Right lobe of liver (tissue), 4 donors: ENCODE measurements around the gene ZFPL1.

Source experiments
- CTCF ChIP-seq, 4 donors: fragments of 200-600 bp in 3 of 4; fragments of 450-650 bp in 1 of 4; IDR thresholded peaks; one replicate each; pipeline versions ENCODE4 v1.5.1 to v1.8.0; 2016 to 2022; ENCODE audit warnings: antibody characterized with exemption in 4 of 4, mild to moderate bottlenecking in 2 of 4
- POLR2A ChIP-seq: fragments of 450-650 bp; IDR thresholded peaks from one replicate; pipeline ENCODE4 v1.6.1; 2017; ENCODE audit warnings: antibody characterized with exemption, mild to moderate bottlenecking
- donor health status: DM: no; HTN: no; CAD: no.
- donor health status: DM: no; HTN: no; CAD: no.
- donor health status: DM: no; HTN: yes; CAD: no.

- no peak for TF ChIP-seq CTCF (IDR thresholded peaks at IDR 0.05)
- TF ChIP-seq POLR2A = no peak
Measured at GRCh38 chr11:65108469-65109123, 24.6 kb downstream of the ZFPL1 start.
